C4-2B (cell line): Measurements from ENCODE around the gene GRAMD2A.
A peak's percentile ranks its signal among the peaks of the same experiment; 100 is the strongest.

Experiments used
- H3K27ac ChIP-seq: fragments of 450-650 bp; 2 replicates; pipeline ENCODE4 v1.5.1; 2017
- ZFX ChIP-seq: fragments of 450-650 bp; IDR thresholded peaks from 2 replicates; pipeline ENCODE4 v1.6.1; 2017
- TF ChIP-seq, protein P1 (sequence below): fragments of 450-650 bp; conservative IDR thresholded peaks from 2 replicates; pipeline ENCODE4 v1.5.1; 2017; ENCODE audit warnings: mild to moderate bottlenecking

GRAMD2A gene

DNA sequence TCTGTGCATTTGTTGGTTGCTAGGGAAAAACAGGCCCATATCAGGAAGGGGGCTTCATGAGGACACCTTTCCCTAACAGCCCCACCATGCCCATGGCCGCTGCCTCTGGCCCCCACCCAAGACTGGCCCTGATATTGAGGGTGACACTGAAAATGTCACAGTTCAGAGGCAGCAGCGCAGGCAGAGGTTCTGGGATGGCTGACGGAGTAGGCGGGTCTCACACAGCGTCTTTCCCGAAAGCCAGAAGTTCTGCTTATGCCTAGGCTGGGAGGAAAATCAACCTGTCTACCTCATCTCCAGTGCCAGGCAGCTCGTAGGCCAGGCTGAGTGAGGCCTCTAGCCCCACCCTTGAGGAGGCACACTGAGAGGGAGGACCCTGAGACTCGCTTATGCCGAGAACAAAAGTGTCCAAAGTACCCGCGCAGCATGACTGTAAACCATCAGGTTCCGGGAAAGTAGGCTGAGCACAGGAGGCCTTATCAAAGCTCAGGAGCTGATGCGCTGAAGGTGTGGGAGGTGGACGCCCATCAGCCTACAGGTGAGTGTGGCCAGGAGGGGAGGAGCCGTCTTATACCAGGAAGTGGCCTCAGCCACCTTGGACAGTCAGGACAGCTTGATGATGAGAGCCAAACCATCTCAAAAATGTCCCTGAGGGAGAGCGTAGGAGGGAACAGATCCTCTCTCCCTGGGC is 27.5 kb downstream of the GRAMD2A start:
- H3K27ac ChIP-seq, result peak overlapping the region; percentile 50
- TF ChIP-seq, protein P1, sequence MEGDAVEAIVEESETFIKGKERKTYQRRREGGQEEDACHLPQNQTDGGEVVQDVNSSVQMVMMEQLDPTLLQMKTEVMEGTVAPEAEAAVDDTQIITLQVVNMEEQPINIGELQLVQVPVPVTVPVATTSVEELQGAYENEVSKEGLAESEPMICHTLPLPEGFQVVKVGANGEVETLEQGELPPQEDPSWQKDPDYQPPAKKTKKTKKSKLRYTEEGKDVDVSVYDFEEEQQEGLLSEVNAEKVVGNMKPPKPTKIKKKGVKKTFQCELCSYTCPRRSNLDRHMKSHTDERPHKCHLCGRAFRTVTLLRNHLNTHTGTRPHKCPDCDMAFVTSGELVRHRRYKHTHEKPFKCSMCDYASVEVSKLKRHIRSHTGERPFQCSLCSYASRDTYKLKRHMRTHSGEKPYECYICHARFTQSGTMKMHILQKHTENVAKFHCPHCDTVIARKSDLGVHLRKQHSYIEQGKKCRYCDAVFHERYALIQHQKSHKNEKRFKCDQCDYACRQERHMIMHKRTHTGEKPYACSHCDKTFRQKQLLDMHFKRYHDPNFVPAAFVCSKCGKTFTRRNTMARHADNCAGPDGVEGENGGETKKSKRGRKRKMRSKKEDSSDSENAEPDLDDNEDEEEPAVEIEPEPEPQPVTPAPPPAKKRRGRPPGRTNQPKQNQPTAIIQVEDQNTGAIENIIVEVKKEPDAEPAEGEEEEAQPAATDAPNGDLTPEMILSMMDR, result no peak
- no peak for TF ChIP-seq ZFX

DNA sequence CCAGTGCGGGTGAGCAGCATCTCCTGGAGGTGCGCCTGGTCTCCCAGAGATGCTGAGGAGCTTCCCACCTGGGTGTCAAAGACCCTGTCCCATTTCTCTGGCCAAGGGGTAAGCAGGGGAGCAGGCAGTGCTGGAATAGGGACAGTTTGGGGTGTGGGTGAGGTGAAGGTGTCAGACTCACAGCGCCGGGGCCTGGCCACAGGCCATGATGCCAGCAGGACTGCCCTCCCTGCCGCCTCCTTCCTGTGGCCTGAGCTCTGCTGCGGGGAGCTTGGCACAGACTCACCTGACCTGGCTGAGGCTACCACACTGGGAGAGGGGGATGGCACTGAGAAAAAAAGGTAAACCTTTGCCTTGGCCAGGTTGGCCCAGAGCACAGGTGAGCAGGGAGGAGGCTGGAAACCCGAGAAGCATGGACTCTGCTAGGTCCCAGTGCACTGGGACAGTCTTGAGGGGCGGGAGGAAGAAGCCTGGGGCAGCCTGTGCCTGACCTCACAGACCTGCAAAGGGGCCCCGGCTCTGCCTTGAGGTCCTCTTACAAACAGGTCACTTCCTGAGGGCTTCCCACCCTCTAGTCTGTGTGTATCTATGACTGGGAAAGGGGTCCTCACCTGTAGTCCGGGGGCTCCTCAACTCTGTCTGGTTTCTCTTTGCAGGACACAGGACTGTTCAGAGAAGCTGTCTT is 28.2 kb downstream of the GRAMD2A start:
- TF ChIP-seq, protein P1, result no peak
- TF ChIP-seq ZFX, result no peak
- peak overlapping the region; percentile 50 for H3K27ac ChIP-seq

DNA sequence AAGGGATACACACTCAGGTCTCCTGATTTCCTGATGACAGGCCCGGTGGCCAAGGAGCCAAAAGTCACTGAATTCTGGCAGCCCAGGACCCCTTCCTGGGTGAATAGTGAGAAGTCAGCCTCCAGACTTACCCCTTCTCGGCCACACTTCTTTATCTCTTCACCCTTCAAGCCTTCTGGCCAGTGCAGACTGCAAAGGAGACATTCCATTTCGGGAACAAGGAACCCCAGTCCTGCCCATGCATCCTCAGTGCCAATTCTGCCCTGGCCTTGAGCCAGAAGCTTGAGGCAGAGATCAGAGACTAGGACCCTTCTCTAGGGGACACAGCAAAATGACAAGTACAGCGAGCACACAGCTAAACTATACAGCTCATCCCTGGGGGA is 28.8 kb downstream of the GRAMD2A start:
- TF ChIP-seq ZFX, result no peak
- TF ChIP-seq, protein P1, result no peak
- H3K27ac ChIP-seq, result peak overlapping the region; percentile 50

DNA sequence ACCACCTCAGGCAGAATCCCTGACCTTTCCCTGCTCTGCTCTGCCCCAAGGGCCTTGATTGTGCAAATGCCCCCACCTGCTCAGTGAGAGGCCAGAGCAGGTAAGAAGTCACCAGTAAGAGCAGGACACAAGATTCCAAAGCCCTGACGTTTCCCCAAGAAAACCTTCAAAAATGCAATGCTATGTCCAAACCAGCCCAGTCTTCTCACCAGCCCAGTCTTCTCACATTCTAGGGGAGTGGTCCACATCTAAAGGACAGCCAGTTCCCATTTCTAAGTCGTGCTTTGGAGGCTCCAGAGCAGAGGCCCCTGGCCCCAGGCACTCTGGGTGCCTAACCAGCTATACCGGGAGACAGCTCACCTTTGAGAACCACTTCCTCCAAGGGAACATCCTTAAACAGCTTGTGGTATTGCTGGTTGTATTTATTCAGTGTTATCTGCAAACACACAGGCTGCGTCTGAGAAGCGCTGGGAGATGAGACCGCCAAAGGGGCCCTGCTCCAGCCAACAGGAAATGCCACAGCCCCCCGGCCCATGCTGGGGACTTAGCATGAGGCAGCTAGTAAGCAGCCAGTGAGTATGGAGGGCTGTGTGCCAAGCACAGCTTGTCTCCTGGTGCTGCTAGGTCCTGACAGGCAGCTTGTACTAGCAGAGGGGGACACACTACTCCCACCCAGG is 29.3 kb downstream of the GRAMD2A start:
- H3K27ac ChIP-seq, result peak overlapping the region; percentile 50
- TF ChIP-seq ZFX, result no peak
- TF ChIP-seq, protein P1, result no peak

DNA sequence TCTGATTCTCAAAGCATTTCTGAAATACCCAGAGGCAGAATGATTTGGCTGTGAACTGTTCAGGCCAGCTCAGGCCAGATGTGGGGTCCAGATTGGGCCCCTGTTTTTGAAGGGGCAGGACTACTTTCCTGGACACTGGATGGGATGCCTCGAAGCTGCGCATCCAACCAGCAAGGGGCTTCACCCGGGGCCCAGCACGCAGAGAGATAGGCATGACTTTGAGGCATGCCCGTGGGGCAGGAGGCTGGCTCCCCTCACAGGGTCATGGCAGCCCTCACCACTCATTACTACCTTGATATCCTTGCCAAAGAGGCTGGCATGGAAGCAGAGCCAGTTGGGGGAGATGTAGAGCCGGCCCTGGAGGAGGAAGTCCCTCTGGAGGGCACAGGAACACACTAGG is 30.1 kb downstream of the GRAMD2A start:
- no peak for TF ChIP-seq ZFX
- TF ChIP-seq, protein P1, result no peak
- peak overlapping the region; percentile 50 for H3K27ac ChIP-seq

DNA sequence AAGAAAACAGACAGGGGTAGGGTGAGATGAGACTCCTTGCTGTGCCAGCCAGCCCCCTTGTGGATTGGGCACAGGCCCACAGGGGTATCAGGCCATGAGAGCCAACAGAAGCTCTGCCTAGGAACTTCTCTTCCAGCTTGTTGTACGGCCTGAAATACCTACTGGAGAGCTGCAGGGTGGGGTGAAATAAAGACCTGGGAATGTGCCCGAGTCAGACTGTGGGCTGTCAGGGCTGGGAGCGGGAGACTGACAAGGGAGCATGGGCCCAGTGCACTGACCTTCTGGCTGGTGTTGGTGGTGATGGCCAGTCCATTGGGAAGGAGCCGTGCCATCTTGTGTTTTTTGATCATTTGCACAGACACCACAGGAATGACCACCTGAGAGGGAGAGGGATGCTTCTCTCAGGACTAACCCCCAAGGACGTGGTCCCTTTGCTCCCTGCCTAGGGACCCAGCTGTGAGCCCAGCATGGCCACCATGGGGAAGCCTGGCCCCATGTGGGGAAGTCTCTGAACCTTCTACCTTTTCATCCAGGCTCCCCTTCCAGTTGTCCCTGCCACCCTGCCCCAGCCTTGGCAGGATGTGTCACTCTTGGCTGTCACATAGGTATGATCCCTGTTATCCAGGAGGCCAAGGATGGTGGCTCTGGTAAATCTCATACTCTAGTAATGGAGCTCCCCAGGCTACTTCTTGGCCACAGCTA is 30.7 kb downstream of the GRAMD2A start:
- no peak for TF ChIP-seq ZFX
- TF ChIP-seq, protein P1, result no peak
- H3K27ac ChIP-seq, result no peak overlapping the region

DNA sequence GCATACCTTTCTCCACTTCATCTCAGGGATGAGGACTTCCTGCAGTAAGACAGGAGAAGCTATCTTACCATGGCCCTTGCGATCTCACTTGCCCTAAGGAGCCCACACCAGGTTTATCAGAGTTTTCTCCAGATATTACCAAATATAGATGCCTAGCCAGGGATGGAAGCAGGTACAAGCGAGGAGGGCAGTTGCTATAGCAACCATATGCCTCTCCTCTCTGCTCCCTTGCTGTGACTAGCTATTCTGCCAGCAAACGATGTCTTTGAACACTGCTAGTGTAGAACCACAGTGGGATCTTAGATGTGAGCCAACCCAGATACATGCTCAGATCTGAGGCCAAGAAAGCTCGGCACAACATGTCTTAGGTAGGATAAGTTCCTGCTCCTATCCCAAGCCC is 33.9 kb downstream of the GRAMD2A start:
- TF ChIP-seq ZFX, result no peak
- TF ChIP-seq, protein P1, result no peak
- no peak overlapping the region for H3K27ac ChIP-seq
